HG02623 (cell line): Measurements from ENCODE around the gene MCRS1.
"Not testable (repeated sequence)": the region's sequence is repeated elsewhere in the genome, so short reads cannot be mapped to it uniquely, and the experiment has no call there.

ENCODE experiments used
- ATAC-seq: cut with Tn5 transposase; IDR thresholded peaks from one replicate; pipeline ENCODE4 v1.9.1; 2021; ENCODE audit warnings: moderate library complexity; ENCODE audit not compliant: unreplicated experiment

Gene MCRS1, protein sequence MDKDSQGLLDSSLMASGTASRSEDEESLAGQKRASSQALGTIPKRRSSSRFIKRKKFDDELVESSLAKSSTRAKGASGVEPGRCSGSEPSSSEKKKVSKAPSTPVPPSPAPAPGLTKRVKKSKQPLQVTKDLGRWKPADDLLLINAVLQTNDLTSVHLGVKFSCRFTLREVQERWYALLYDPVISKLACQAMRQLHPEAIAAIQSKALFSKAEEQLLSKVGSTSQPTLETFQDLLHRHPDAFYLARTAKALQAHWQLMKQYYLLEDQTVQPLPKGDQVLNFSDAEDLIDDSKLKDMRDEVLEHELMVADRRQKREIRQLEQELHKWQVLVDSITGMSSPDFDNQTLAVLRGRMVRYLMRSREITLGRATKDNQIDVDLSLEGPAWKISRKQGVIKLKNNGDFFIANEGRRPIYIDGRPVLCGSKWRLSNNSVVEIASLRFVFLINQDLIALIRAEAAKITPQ

DNA sequence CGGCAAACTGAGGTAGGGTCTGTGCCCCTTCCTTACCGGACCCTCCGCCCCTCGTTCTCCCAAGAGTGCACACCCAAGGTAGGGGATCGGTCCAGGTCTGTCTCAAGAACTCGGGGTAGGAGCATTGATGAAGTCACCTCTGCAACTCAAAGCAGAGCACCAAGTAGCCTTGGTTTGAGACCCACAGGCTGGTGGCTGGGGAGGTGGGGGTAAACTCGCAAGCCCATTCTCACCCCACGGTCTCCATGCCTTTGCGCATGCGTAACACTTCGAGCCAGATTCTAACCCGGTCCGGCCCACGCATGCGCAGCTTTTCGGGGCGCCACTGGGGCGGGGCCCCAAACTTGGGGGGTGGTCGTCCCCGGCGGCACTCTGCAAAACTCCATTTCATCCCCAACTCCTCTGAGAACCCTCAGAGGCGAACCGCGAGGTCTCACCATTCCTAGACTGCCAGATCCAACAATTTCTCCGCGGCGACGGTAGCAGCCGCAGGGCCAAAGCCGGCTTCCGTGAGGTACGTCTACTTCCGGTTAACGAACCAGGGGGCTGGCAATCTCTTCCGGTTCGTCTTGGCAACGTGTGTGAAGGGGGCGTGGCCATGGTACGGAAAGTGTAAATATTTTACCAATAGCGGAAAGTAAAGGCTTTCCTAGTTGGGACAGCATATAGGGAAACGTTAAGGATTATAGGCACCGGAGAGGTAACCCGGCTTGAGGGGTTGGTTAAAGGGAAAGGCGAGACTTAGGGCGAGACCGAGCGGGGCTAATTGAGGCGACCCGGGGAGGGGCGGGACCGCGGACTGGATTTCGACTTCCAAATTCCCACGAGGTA is at the start of gene MCRS1:
Gene MCRS1, minus strand, starts transcription at position 532 of the 831 bp plus-strand sequence. CDS start 1,411 bp downstream, outside the sequence.
- peak; percentile 74 for ATAC-seq

DNA sequence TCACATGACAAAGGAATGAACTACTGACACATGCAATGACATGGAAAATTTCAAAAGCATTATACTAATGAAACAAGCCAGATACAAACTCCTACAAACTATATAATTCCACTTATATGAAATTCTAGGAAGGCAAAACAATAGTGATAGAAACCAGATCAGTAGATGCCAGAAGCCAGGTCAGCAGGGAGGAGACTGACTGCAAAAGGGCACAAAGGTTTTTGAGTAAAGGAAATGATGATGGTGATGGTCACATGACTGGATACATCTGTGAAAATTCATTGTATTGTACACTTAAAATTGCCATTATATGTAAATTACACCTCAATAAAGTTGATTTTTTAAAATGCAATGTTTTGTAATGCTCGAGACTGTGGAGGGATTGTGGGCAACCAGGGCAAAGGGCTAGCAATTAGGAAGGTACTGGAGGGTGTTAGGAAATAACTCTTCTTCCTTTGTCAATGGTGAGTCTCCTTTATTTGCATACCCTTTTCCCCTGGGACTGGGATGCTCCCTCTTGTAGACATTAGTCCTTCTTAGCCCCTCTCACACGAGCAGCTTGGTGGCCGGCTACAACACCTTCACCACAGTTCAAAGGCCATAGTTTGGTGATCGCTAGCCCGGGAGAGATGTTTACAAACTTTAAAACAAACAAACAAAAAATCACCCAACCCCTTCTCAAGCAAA is 48.7 kb upstream of the MCRS1 start:
- no peak for ATAC-seq

DNA sequence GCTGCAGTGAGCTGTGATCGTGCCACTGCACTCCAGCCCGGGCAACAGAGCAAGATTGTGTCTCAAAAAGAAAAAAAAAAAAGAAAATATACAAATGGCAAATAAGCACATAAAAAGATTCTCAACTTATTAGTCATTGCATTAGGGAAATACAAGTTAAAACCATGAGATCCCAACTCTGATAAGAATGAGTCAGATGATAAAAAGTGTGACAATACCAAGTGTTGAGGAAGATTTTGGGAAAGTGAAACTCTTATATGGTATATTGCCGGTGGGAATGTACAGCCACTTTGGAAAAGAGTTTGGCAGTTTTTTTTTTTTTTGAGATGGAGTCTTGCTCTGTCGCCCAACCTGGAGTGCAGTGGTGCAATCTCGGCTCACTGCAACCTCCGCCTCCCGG is 47.8 kb upstream of the MCRS1 start:
- no peak for ATAC-seq

DNA sequence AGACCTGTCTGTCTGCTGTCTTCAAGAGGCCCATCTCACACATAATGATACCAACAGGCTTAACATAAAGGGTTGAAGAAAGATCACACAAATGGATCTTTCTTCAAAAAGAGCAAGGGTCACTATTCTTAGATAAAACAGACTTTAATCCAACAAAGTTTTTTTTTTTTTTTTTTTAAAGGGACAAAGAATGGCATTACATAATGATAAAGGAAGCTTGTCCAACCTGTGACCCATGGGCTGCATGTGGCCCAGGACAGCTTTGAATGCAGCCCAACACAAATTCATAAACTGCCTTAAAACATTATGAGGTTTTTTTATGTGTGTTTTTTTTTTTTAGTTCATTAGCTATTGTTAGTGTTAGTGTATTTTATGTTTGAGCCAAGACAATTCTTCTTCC is 44.3 kb upstream of the MCRS1 start:
- no peak for ATAC-seq

DNA sequence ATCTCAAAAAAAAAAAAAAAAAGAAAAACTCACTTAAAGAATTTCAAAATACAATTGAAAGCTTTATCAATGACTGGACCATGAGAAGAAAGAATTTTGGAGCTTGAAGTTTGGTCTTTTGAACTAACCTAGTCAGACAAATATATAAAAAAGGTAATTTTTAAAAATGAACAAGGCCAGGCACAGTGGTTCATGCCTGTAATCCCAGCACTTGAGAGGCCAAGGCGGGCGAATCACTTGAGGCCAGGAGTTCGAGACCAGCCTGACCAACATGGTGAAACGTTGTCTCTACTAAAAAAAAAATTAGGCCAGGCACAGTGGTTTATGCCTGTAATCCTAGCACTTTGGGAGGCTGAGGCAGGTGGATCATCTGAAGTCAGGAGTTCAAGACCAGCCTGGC is 42.8 kb upstream of the MCRS1 start:
- not testable (repeated sequence) for ATAC-seq

- no peak for ATAC-seq
These were observed 41.9 kb upstream of the MCRS1 start for GRCh38 chr12:49609875-49610154.

- ATAC-seq = no peak
These were observed 41.3 kb upstream of the MCRS1 start for GRCh38 chr12:49609059-49609874.

- ATAC-seq = not testable (repeated sequence)
These were observed 37.6 kb upstream of the MCRS1 start, which contains the start of gene FAM186B for GRCh38 chr12:49605539-49605938. TSS of gene FAM186B (minus strand) at chr12:49605639. CDS start at chr12:49605477, 162 bp downstream.

- no peak for ATAC-seq
These were observed 36.9 kb upstream of the MCRS1 start for GRCh38 chr12:49604856-49605255.

- ATAC-seq = no peak
These were observed 35.8 kb upstream of the MCRS1 start for GRCh38 chr12:49603721-49604120.

GRCh38 chr12:49599961-49600360 is 32.0 kb upstream of the MCRS1 start:
- no peak for ATAC-seq

- no peak for ATAC-seq
These were observed 30.6 kb upstream of the MCRS1 start for GRCh38 chr12:49598527-49598926.

GRCh38 chr12:49588721-49589516 is 21.0 kb upstream of the MCRS1 start:
- ATAC-seq = no peak

DNA sequence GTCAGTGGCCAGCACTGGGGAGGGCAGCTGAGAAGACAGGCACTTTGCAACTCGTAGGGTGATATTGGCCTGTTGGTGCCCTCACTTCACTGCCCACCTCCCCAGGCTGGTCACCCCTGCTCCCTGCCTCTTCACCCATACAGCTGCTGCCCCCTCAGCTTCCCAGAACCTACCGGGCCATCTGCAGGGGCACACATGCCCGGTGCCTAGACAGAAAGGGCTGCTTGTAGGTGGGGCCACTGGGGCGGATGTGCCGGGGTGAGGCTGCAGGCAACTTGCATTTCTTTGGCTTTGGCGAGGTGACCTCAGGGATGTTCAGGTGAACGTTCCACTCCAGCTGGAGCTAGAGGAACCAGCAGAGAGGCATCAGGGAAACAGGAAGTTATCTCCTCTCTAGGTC is 20.3 kb upstream of the MCRS1 start:
- ATAC-seq = no peak

- no peak for ATAC-seq
These were observed 19.4 kb upstream of the MCRS1 start for GRCh38 chr12:49587174-49587908.

GRCh38 chr12:49585477-49586459 is 17.8 kb upstream of the MCRS1 start:
- ATAC-seq = no peak

- no peak for ATAC-seq
These were observed 16.6 kb upstream of the MCRS1 start for GRCh38 chr12:49584591-49584990.
